GM12864 (cell line): Measurements from ENCODE around the gene ARHGAP6.

Experiments
- DNase-seq: peaks from one replicate; pipeline ENCODE4 v3.0.0-alpha.2; 2011; ENCODE audit warnings: low read depth
- H3K4me3 ChIP-seq: 2 replicates; pipeline ENCODE4 v1.5.1; 2011; ENCODE audit warnings: mild to moderate bottlenecking, low read depth, low read length, control low read depth
- CTCF ChIP-seq: IDR thresholded peaks from 2 replicates; pipeline ENCODE4 v1.5.1; 2011; ENCODE audit warnings: low read depth, mild to moderate bottlenecking, moderate library complexity, low read length, control low read depth, inconsistent platforms; ENCODE audit errors: missing control alignments

The ARHGAP6 gene

DNA sequence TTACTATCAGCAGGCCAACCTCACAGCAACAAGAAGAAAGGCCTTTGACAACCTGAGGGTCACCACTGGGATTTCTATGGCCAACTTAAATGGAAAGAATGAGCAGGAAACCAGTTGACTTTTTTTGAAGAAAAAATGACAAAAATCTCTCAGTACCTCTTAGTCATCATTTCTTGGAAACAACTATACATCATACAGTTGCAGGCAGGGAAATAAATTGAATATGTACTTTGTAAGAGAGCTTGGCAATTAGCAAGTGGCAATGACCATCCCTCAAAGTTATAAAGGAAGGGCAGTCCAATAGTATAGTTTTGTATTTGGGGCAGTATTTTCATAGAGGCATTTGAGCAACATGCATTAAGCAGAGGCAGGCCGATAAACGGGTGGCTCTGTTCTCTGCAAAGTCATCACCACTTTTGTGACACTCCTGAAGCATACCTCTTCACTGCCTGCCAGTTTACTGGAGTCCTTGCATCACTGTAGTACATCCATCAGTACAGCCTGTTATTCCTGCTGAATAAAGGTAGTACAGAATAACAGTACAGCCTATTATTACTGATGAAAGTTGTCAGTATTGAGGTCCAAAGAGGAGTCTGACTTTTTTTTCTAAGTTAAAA lies 455.8 kb downstream of the ARHGAP6 start:
- H3K4me3 ChIP-seq, result no peak overlapping the region
- no peak for TF ChIP-seq CTCF
- no peak for DNase-seq

GRCh38 chrX:11206716-11207115 lies 459.0 kb downstream of the ARHGAP6 start:
- no peak overlapping the region for H3K4me3 ChIP-seq
- no peak for TF ChIP-seq CTCF
- DNase-seq, result no peak

DNA sequence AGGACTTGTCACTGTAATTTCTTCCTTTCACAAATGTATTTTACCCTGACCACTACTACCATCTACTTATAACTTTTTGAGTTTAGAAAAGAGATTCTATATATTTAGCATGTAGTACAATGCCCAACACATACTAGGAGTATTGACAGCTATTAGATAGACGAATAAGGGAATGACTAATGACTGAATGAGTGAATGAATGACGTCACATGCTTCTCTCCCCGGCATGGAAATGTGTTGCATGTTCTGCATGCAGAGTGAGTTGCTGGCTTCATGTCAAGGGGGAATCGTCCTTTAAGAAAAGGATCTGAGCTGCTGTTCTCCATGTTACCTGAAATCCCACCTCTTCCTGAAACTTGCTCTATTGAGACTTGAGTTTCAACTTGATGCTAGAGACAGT lies 459.9 kb downstream of the ARHGAP6 start:
- no peak overlapping the region for H3K4me3 ChIP-seq
- no peak for TF ChIP-seq CTCF
- DNase-seq, result no peak

DNA sequence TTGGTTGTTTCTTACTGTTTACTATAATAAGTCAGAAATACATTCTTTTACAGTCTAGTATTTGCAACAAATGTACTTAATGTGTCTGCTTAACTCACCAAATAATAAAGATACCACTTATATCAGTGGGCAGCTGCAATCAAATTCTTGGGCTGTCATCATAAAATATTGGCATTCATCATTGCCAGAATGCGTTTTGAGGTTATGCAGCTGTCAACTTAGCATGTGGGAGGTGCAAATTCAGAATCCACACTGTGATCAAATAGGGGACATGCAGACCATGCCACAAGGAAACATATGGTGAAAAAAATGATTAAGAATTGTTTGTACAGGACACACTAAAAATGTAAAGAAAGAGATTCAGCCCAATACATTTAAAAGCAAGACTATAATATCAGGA lies 468.0 kb downstream of the ARHGAP6 start:
- no peak for TF ChIP-seq CTCF
- no peak for DNase-seq
- no peak overlapping the region for H3K4me3 ChIP-seq

DNA sequence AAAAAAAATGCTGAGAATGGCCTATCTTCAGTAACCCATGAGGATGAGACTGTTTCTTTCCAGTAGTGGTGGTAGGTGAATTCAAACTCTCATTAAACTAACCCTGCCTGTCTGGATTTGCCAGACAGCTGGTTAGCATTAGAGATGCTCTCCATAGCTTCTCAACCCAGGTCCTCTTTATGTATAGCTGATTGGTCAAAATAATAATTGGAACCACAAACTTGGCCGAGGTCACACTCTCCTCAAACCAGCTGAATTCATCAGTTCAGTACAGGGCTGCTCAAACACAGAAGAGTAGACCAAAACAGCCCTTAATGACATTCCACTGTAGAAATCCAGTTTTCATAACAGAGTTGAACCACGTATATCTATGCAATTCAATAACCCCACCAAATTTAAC lies 469.2 kb downstream of the ARHGAP6 start:
- no peak for TF ChIP-seq CTCF
- no peak for DNase-seq
- H3K4me3 ChIP-seq, result no peak overlapping the region

- no peak for DNase-seq
- no peak overlapping the region for H3K4me3 ChIP-seq
- TF ChIP-seq CTCF, result no peak
Measured at GRCh38 chrX:11193035-11193469, 472.7 kb downstream of the ARHGAP6 start.
